Measurements from ENCODE around the gene SSUH2.

Gene SSUH2

DNA sequence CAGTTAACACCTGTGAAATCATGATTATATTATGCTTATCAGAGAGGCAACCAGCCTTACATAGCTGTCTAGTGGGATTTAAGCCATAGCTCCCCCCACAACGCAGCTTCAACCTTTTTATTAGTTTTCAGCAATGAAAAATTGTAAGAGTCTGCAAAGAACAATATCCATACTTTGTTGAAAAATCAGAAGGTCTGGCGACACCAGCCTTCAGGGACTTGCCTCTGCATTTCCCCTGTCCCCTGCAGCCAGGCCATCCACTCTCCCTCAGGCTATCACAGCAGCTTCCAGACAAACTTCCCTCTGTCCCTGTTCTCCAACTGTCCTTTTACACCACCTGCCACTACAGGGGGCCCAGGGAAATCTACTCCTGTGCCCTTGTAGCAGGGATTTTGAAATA, 59.9 kb downstream of the SSUH2 start:
- TF ChIP-seq ZNF157 (tag by site-specific recombination; IDR thresholded peaks at IDR 0.05) (no peak), HOXA7 (CRISPR knock-in tag; IDR thresholded peaks at IDR 0.05; ENCODE audit: borderline replicate concordance) (no peak), ZNF175 (tag by site-specific recombination; IDR thresholded peaks at IDR 0.05) (no peak), ZNF155 (tag by site-specific recombination; IDR thresholded peaks at IDR 0.05) (no peak), HOXC10 (CRISPR knock-in tag; IDR thresholded peaks at IDR 0.05) (no peak), ZNF785 (tag by site-specific recombination; IDR thresholded peaks at IDR 0.05) (no peak), ZNF292 (tag by site-specific recombination; IDR thresholded peaks at IDR 0.05; ENCODE audit: borderline replicate concordance, low read depth) (no peak), ZNF223 (tag by site-specific recombination; IDR thresholded peaks at IDR 0.05) (no peak), ZNF404 (tag by site-specific recombination; IDR thresholded peaks at IDR 0.05) (no peak), ZNF184 (tag by site-specific recombination; IDR thresholded peaks at IDR 0.05) (no peak), MZF1 (tag by site-specific recombination; IDR thresholded peaks at IDR 0.05; ENCODE audit: borderline replicate concordance) (no peak), ZNF112 (tag by site-specific recombination; IDR thresholded peaks at IDR 0.05) (no peak), ZNF791 (tag by site-specific recombination; IDR thresholded peaks at IDR 0.05) (no peak), ZNF248 (tag by site-specific recombination; IDR thresholded peaks at IDR 0.05) (no peak), ZNF335 (tag by site-specific recombination; conservative IDR thresholded peaks at IDR 0.05) (no peak), ZSCAN23 (tag by site-specific recombination; IDR thresholded peaks at IDR 0.05) (no peak), ZBTB26 (tag by site-specific recombination; optimal IDR thresholded peaks at IDR 0.05) (no peak), ZNF596 (tag by site-specific recombination; IDR thresholded peaks at IDR 0.05) (no peak)
- TF ChIP-seq, protein P1, sequence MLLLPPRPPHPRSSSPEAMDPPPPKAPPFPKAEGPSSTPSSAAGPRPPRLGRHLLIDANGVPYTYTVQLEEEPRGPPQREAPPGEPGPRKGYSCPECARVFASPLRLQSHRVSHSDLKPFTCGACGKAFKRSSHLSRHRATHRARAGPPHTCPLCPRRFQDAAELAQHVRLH (tag by site-specific recombination; IDR thresholded peaks at IDR 0.05), result no peak
- H3K4me1 ChIP-seq (ENCODE audit: control insufficient read depth, insufficient read depth, low read length), result no peaks in the 10 kb centered on the region
- no peaks in the 10 kb centered on the region for H3K9me3 ChIP-seq (ENCODE audit: control insufficient read depth, insufficient read depth, low read depth, low read length)
- POLR2A ChIA-PET, result no interaction called here
- H3K36me3 ChIP-seq (ENCODE audit: control insufficient read depth in 2 of 2, insufficient read depth in 1 of 2, low read length in 2 of 2), result no peaks in the 10 kb centered on the region
- H3K27ac ChIP-seq (ENCODE audit: extremely low read depth, low read depth, low read length), result no peak overlapping the region
- H3K4me3 ChIP-seq (ENCODE audit: low read depth, low read length), result no peak overlapping the region
- CTCF ChIA-PET, result no interaction called here

- Histone ChIP-seq H3K36me3 (ENCODE audit: control insufficient read depth in 2 of 2, insufficient read depth in 1 of 2, low read length in 2 of 2) (no peaks in the 10 kb centered on the region), H3K4me3 (ENCODE audit: low read depth, low read length) (no peak overlapping the region), H3K4me1 (ENCODE audit: control insufficient read depth, insufficient read depth, low read length) (no peaks in the 10 kb centered on the region), H3K9me3 (ENCODE audit: control insufficient read depth, insufficient read depth, low read depth, low read length) (no peaks in the 10 kb centered on the region), H3K27ac (ENCODE audit: extremely low read depth, low read depth, low read length) (no peak overlapping the region)
- TF ChIP-seq, protein P2, sequence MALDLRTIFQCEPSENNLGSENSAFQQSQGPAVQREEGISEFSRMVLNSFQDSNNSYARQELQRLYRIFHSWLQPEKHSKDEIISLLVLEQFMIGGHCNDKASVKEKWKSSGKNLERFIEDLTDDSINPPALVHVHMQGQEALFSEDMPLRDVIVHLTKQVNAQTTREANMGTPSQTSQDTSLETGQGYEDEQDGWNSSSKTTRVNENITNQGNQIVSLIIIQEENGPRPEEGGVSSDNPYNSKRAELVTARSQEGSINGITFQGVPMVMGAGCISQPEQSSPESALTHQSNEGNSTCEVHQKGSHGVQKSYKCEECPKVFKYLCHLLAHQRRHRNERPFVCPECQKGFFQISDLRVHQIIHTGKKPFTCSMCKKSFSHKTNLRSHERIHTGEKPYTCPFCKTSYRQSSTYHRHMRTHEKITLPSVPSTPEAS (tag by site-specific recombination; IDR thresholded peaks at IDR 0.05), result no peak
- ChIA-PET POLR2A (no interaction called here), CTCF (interaction anchor here (0.6 to 0.7 kb wide), 2 partner anchors 188 to 218 kb away, joined by 3 read pairs; partner anchors contain the start of gene OXTR)
These were observed 62.7 kb downstream of the SSUH2 start for GRCh38 chr3:8581806-8582445.

- CTCF ChIA-PET, result interaction anchor here (0.7 kb wide), 1 partner anchor 188 kb away, joined by 3 read pairs; the partner anchor contains the start of gene OXTR
- Histone ChIP-seq H3K36me3 (ENCODE audit: control insufficient read depth in 2 of 2, insufficient read depth in 1 of 2, low read length in 2 of 2) (no peaks in the 10 kb centered on the region), H3K9me3 (ENCODE audit: control insufficient read depth, insufficient read depth, low read depth, low read length) (no peaks in the 10 kb centered on the region), H3K4me1 (ENCODE audit: control insufficient read depth, insufficient read depth, low read length) (no peaks in the 10 kb centered on the region), H3K4me3 (ENCODE audit: low read depth, low read length) (no peak overlapping the region), H3K27ac (ENCODE audit: extremely low read depth, low read depth, low read length) (no peak overlapping the region)
- POLR2A ChIA-PET, result no interaction called here
- TF ChIP-seq ZBTB20 (tag by site-specific recombination; IDR thresholded peaks at IDR 0.05) (no peak), GLI4 (tag by site-specific recombination; IDR thresholded peaks at IDR 0.05) (no peak), ZNF394 (tag by site-specific recombination; IDR thresholded peaks at IDR 0.05; ENCODE audit: borderline replicate concordance) (no peak), ZEB2 (tag by site-specific recombination; IDR thresholded peaks at IDR 0.05) (no peak), ZNF398 (tag by site-specific recombination; IDR thresholded peaks at IDR 0.05) (no peak), ZNF23 (tag by site-specific recombination; IDR thresholded peaks at IDR 0.05; ENCODE audit: borderline replicate concordance) (no peak), ZNF521 (tag by site-specific recombination; IDR thresholded peaks at IDR 0.05) (no peak)
- TF ChIP-seq, protein P3, sequence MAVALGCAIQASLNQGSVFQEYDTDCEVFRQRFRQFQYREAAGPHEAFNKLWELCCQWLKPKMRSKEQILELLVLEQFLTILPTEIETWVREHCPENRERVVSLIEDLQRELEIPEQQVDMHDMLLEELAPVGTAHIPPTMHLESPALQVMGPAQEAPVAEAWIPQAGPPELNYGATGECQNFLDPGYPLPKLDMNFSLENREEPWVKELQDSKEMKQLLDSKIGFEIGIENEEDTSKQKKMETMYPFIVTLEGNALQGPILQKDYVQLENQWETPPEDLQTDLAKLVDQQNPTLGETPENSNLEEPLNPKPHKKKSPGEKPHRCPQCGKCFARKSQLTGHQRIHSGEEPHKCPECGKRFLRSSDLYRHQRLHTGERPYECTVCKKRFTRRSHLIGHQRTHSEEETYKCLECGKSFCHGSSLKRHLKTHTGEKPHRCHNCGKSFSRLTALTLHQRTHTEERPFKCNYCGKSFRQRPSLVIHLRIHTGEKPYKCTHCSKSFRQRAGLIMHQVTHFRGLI (tag by site-specific recombination; IDR thresholded peaks at IDR 0.05), result no peak
These were observed 63.2 kb downstream of the SSUH2 start for GRCh38 chr3:8581373-8581772.

All from HEK293 (cell line).